Gastrocnemius medialis (tissue), 4 donors: ENCODE results near the gene ATOSA. TPM values are rescaled to one million over a fixed set of nuclear protein-coding genes. Genes with fewer than 3 reads are reported as not detected.
A peak's percentile ranks its signal among the peaks of the same experiment; 100 is the strongest.

Experiments used
- ATAC-seq, 2 donors: fragments of 150-250 bp; one replicate each; pipeline ENCODE4 v1.9.1; 2016
- DNase-seq, 2 donors: peaks; one replicate each; pipeline ENCODE4 v3.0.0-alpha.2; 2019
- H3K27ac ChIP-seq, 4 donors: fragments of 200-600 bp; sonication (generic); 1 replicate in 1 of 4; 2 replicates in 3 of 4; pipeline ENCODE4 v1.5.1; 2016 to 2018; ENCODE audit warnings: mild to moderate bottlenecking in 2 of 4, moderate library complexity in 1 of 4
- H3K27me3 ChIP-seq, 3 donors: fragments of 200-600 bp; sonication (generic) in 2 of 3; 1 replicate in 1 of 3; 2 replicates in 2 of 3; pipeline versions ENCODE4 v1.5.1 to v1.6.0; 2016 to 2019; ENCODE audit warnings: mild to moderate bottlenecking in 1 of 3, moderate library complexity in 1 of 3
- H3K36me3 ChIP-seq, 2 donors: fragments of 200-600 bp; sonication (generic) in 1 of 2; one replicate each; pipeline ENCODE4 v1.5.1; 2017 to 2018
- H3K4me1 ChIP-seq, 2 donors: fragments of 200-600 bp; sonication (generic) in 1 of 2; one replicate each; pipeline ENCODE4 v1.5.1; 2016 to 2017; ENCODE audit warnings: mild to moderate bottlenecking in 2 of 2
- H3K4me3 ChIP-seq, 4 donors: fragments of 200-600 bp; sonication (generic) in 3 of 4; 1 replicate in 1 of 4; 2 replicates in 3 of 4; pipeline ENCODE4 v1.5.1; 2016 to 2019; ENCODE audit warnings: mild to moderate bottlenecking in 2 of 4
- H3K9me3 ChIP-seq, 3 donors: fragments of 200-600 bp; sonication (generic) in 2 of 3; 1 replicate in 1 of 3; 2 replicates in 2 of 3; pipeline ENCODE4 v1.5.1; 2016 to 2019
- CTCF ChIP-seq, 5 experiments: fragments of 450-650 bp in 3 of 5; fragments of 200-600 bp in 2 of 5; sonication (generic) in 2 of 5; IDR thresholded peaks in 4 of 5; conservative IDR thresholded peaks in 1 of 5; 1 replicate in 4 of 5; 2 replicates in 1 of 5; pipeline ENCODE4 v1.5.1; 2016 to 2019; ENCODE audit warnings: antibody characterized with exemption in 5 of 5, mild to moderate bottlenecking in 3 of 5, moderate library complexity in 3 of 5
- POLR2A ChIP-seq, 2 donors: fragments of 450-650 bp; IDR thresholded peaks; one replicate each; pipeline ENCODE4 v1.6.1; 2017; ENCODE audit warnings: antibody characterized with exemption in 2 of 2, mild to moderate bottlenecking in 2 of 2, moderate library complexity in 2 of 2
- in situ Hi-C, 4 donors: fragments of 200-750 bp; cut with MboI; loops; one replicate each; pipeline versions ENCODE4 v1.15.0 to v1.8.0; 2017; ENCODE audit warnings: low sequenced_read_pairs in 4 of 4
- intact Hi-C: fragments of 100-400 bp; cut with DNase I; formaldehyde crosslinking; loops from one replicate; pipeline ENCODE4 v1.15.1; 2023; ENCODE audit warnings: low total_unique reads
- total RNA-seq, 4 donors: library from RNA; depleted of rRNA; stranded (reverse); fragments of >200 nt; gene quantifications; one replicate each; pipeline versions ENCODE4 v1.1.0 to v1.2.3, GENCODE V29; 2016

The ATOSA gene
- total RNA-seq, 4 donors from 2014 or later: 61.9 to 491 (median 137) TPM

GRCh38 chr15:52681441-52681840 lies 2.3 kb upstream of the ATOSA start:
- ATAC-seq: no peak
- Histone ChIP-seq H3K9me3 (no peaks in the 10 kb centered on the region), H3K27ac (peak overlapping the region; percentile 98 to 100 (median 99)), H3K27me3 (no peaks in the 10 kb centered on the region), H3K36me3 (peaks cover 0 to 16% of the 10 kb centered on the region in 2 donors), H3K4me3 (no peak overlapping the region), H3K4me1 (peaks cover 9 to 22% of the 10 kb centered on the region in 2 donors)
- DNase-seq: no peak
- intact Hi-C loops: loop anchor here (1.0 kb wide), 1 partner anchor 49 kb away; no protein-coding TSS in a partner anchor
- in situ Hi-C loops: loop anchor here in 1 of 4 donors (5.0 kb wide), 1 partner anchor 51 kb away; no protein-coding TSS in a partner anchor
- TF ChIP-seq POLR2A (IDR thresholded peaks at IDR 0.05) (no peak), CTCF (IDR thresholded peaks at IDR 0.05 in 4 of 5, conservative IDR thresholded peaks at IDR 0.05 in 1 of 5) (no peak)

DNA sequence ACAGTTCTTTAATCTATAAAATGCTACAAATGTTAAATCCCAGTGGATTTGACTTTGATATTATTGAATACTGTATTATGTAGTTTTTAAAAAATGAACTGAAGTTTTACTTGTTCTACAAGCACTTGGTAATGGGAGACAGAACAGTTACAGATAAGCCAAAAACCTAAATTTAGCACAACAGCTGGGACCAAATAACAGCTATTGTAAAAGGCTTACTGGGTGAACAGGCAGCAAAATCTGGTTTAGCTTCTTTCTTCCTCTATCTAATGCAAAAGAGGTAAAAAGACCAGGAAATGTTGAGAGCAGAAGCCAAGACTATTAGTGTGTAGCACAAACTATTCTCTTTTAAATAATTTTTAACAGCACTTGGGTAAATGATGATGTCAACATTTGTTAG lies 1.6 kb upstream of the ATOSA start:
- Histone ChIP-seq H3K4me1 (peaks cover 13 to 29% of the 10 kb centered on the region in 2 donors), H3K36me3 (peaks cover 0 to 23% of the 10 kb centered on the region in 2 donors), H3K4me3 (peak overlapping the region in 3 of 4 donors; percentile 19 to 98 (median 94)), H3K9me3 (no peaks in the 10 kb centered on the region), H3K27me3 (no peaks in the 10 kb centered on the region), H3K27ac (peak overlapping the region; percentile 98 to 100 (median 99))
- TF ChIP-seq CTCF (IDR thresholded peaks at IDR 0.05 in 4 of 5, conservative IDR thresholded peaks at IDR 0.05 in 1 of 5) (no peak), POLR2A (IDR thresholded peaks at IDR 0.05) (no peak)
- intact Hi-C loops (loop anchor here (1.0 kb wide), 1 partner anchor 50 kb away; no protein-coding TSS in a partner anchor), in situ Hi-C loops (loop anchor here in 1 of 4 donors (5.0 kb wide), 1 partner anchor 52 kb away; no protein-coding TSS in a partner anchor)
- DNase-seq (no peak), ATAC-seq (no peak)

DNA sequence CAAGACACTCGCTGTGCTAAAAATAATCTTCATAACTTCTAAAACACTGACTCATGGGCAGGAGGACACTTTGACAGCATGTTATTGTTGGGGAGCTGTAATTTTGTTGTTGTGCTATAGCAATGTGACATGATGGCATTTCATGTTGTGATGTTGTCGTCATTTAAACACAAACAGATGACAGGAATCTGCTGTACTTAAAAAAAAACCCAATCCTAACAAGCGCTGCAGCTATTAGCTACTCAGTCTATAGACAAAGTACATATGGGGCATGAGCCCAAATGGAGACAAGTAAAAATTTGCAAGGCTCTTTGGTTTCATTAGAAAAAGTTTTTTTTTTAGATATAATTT lies 828 bp upstream of the ATOSA start:
- TF ChIP-seq POLR2A (IDR thresholded peaks at IDR 0.05) (peak in 1 of 2 donors; percentile 31), CTCF (IDR thresholded peaks at IDR 0.05 in 4 of 5, conservative IDR thresholded peaks at IDR 0.05 in 1 of 5) (no peak)
- Histone ChIP-seq H3K27ac (peak overlapping the region; percentile 98 to 100 (median 99)), H3K36me3 (peaks cover 3 to 30% of the 10 kb centered on the region in 2 donors), H3K27me3 (no peaks in the 10 kb centered on the region), H3K4me3 (peak overlapping the region; percentile 92 to 98 (median 95)), H3K4me1 (peaks cover 21 to 36% of the 10 kb centered on the region in 2 donors), H3K9me3 (no peaks in the 10 kb centered on the region)
- ATAC-seq (peak; percentile 40 to 76), DNase-seq (peak in 1 of 2 donors; percentile 57)
- intact Hi-C loops (no loop called here), in situ Hi-C loops (loop anchor here in 1 of 4 donors (5.0 kb wide), 1 partner anchor 52 kb away; no protein-coding TSS in a partner anchor)

GRCh38 chr15:52678468-52679231 lies 538 bp downstream of the ATOSA start:
- in situ Hi-C loops (no loop called here), intact Hi-C loops (loop anchor here (1.0 to 10.0 kb wide), 6 partner anchors 26 to 341 kb away; partner anchors contain the start of gene MYO5A)
- no peaks in the 10 kb centered on the region for H3K27me3 ChIP-seq
- peak; percentile 87 for DNase-seq
- TF ChIP-seq POLR2A (IDR thresholded peaks at IDR 0.05) (no peak), CTCF (IDR thresholded peaks at IDR 0.05 in 4 of 5, conservative IDR thresholded peaks at IDR 0.05 in 1 of 5) (no peak)
- peaks cover 5 to 44% of the 10 kb centered on the region in 2 donors for H3K36me3 ChIP-seq
- H3K4me1 ChIP-seq: peaks cover 34 to 49% of the 10 kb centered on the region in 2 donors
- peak; percentile 39 to 55 for ATAC-seq
- H3K27ac ChIP-seq: peak overlapping the region; percentile 98 to 100 (median 99)
- peak overlapping the region; percentile 92 to 98 (median 95) for H3K4me3 ChIP-seq
- no peaks in the 10 kb centered on the region for H3K9me3 ChIP-seq
